Ureter (tissue), 1 donor: ENCODE measurements around the gene MISP. TPM values are rescaled to one million over a fixed set of nuclear protein-coding genes. Genes with fewer than 3 reads are reported as not detected.

ENCODE experiments used
- DNase-seq: peaks from one replicate; pipeline ENCODE4 v3.0.0-alpha.2; 2020; ENCODE audit warnings: low spot score
- total RNA-seq: library from RNA; stranded (reverse); gene quantifications from one replicate; pipeline ENCODE4 v1.2.4, GENCODE V29; 2023
- donor health status: DM: yes; HTN: yes; CAD: no.

MISP gene
- total RNA-seq, 1 donor from 2014 or later, result 2.4 TPM

GRCh38 chr19:746208-746819, 4.6 kb upstream of the MISP start:
- DNase-seq, result no peak

GRCh38 chr19:746956-747355, 4.0 kb upstream of the MISP start:
- no peak for DNase-seq

GRCh38 chr19:747432-748273, 3.3 kb upstream of the MISP start:
- DNase-seq, result no peak

GRCh38 chr19:748274-748598, 2.7 kb upstream of the MISP start:
- DNase-seq, result no peak

- no peak for DNase-seq
These were observed 1.1 kb upstream of the MISP start for GRCh38 chr19:749811-750210.

- DNase-seq, result no peak
These were observed 809 bp downstream of the MISP start for GRCh38 chr19:751501-752341.

- DNase-seq, result peak; percentile 73
These were observed 2.0 kb downstream of the MISP start for GRCh38 chr19:752652-753517.

GRCh38 chr19:754530-754929, 3.6 kb downstream of the MISP start:
- DNase-seq, result no peak

- no peak for DNase-seq
These were observed 4.2 kb downstream of the MISP start for GRCh38 chr19:755063-755462.

GRCh38 chr19:756236-756635, 5.3 kb downstream of the MISP start:
- DNase-seq, result no peak

GRCh38 chr19:756821-757688, 6.1 kb downstream of the MISP start:
- no peak for DNase-seq

- no peak for DNase-seq
These were observed 7.1 kb downstream of the MISP start for GRCh38 chr19:757811-758668.

GRCh38 chr19:763181-763580, 12.3 kb downstream of the MISP start:
- no peak for DNase-seq

GRCh38 chr19:763869-764268, 13.0 kb downstream of the MISP start:
- DNase-seq, result no peak

- DNase-seq, result no peak
These were observed 13.4 kb downstream of the MISP start for GRCh38 chr19:764301-764700.

GRCh38 chr19:765179-765738, 14.3 kb downstream of the MISP start:
- DNase-seq, result no peak

GRCh38 chr19:768424-768823, 17.5 kb downstream of the MISP start:
- DNase-seq, result no peak

GRCh38 chr19:769616-770015, 18.7 kb downstream of the MISP start:
- no peak for DNase-seq

GRCh38 chr19:771332-771785, 20.4 kb downstream of the MISP start:
- no peak for DNase-seq
